A549 (cell line): Measurements from ENCODE around the gene JAKMIP1. TPM values are rescaled to one million over a fixed set of nuclear protein-coding genes. Genes with fewer than 3 reads are reported as not detected.

Source experiments
- ATAC-seq, 2 experiments: fragments of 200-7000 bp in 1 of 2; fragments of >200 bp in 1 of 2; cut with Nextera tagmentation in 1 of 2; cut with Tn5 transposase in 1 of 2; 3 replicates each; pipeline versions ENCODE4 v1.8.0 to v1.9.1; 2018 to 2020; ENCODE audit warnings: mild to moderate bottlenecking in 1 of 2, moderate library complexity in 1 of 2
- CTCF ChIA-PET: fragments of 300-600 bp; sonication (Branson Sonifier 250); formaldehyde crosslinking; extraction: SDS; loops from one replicate; lab custom pipeline; 2021; ENCODE audit warnings: antibody characterized with exemption, inconsistent platforms; lab: Yijun Ruan, JAX
- POLR2A ChIA-PET: fragments of 350-600 bp; formaldehyde crosslinking; extraction: SDS; loops from one replicate; lab custom pipeline; 2021; ENCODE audit warnings: antibody characterized with exemption, inconsistent platforms; lab: Yijun Ruan, JAX
- DNase-seq, 2 experiments: peaks; one replicate each; pipeline versions ENCODE4 v3.0.0 to v3.0.0-alpha.2; 2011 to 2016; ENCODE audit warnings: low read depth in 1 of 2, low spot score in 1 of 2
- FAIRE-seq: peaks from 2 replicates; lab custom pipeline; 2011; peaks lifted over from hg19 to GRCh38; lab: Jason Lieb, UNC
- H3K27ac ChIP-seq, 2 experiments: fragments of >200 bp; sonication (Bioruptor Twin); formaldehyde crosslinking; 3 replicates each; pipeline ENCODE4 v1.5.1; 2016 to 2017
- H3K4me1 ChIP-seq: fragments of >200 bp; sonication (Bioruptor Twin); formaldehyde crosslinking; 3 replicates; pipeline ENCODE4 v1.6.1; 2016
- H3K4me2 ChIP-seq: fragments of >200 bp; sonication (Bioruptor Twin); formaldehyde crosslinking; 3 replicates; pipeline ENCODE4 v1.6.1; 2016
- H3K4me3 ChIP-seq: fragments of >200 bp; sonication (Bioruptor Twin); formaldehyde crosslinking; 3 replicates; pipeline ENCODE4 v1.5.1; 2016
- H3K9me3 ChIP-seq: fragments of >200 bp; sonication (Bioruptor Twin); formaldehyde crosslinking; 3 replicates; pipeline ENCODE4 v1.6.1; 2016
- CHD4 ChIP-seq: fragments of 200-600 bp; sonication (generic); IDR thresholded peaks from 2 replicates; pipeline ENCODE4 v1.6.1; 2016; ENCODE audit warnings: antibody characterized with exemption, mild to moderate bottlenecking, borderline replicate concordance
- E2F6 ChIP-seq: IDR thresholded peaks from 2 replicates; pipeline ENCODE4 v1.6.1; 2012; ENCODE audit warnings: low read depth, borderline replicate concordance
- EHF ChIP-seq: fragments of 250-450 bp; sonication (Bioruptor Pico); IDR thresholded peaks from 2 replicates; pipeline ENCODE4 v1.5.0; 2020; ENCODE audit warnings: mild to moderate bottlenecking
- GATA3 ChIP-seq: IDR thresholded peaks from 2 replicates; pipeline ENCODE4 v1.6.1; 2012; ENCODE audit warnings: borderline replicate concordance
- JUN ChIP-seq, 2 experiments: fragments of >200 bp; sonication (Bioruptor Twin); formaldehyde crosslinking; IDR thresholded peaks; 2 replicates in 1 of 2; 3 replicates in 1 of 2; pipeline ENCODE4 v1.6.1; 2016 to 2017
- MYC ChIP-seq: IDR thresholded peaks from 2 replicates; pipeline ENCODE4 v1.6.1; 2012; ENCODE audit warnings: mild to moderate bottlenecking, inconsistent platforms, low read length, improper control_type of control experiment, borderline replicate concordance
- NPAS2 ChIP-seq: fragments of 250-450 bp; sonication (Bioruptor Pico); IDR thresholded peaks from 2 replicates; pipeline ENCODE4 v1.8.0; 2022; ENCODE audit warnings: mild to moderate bottlenecking, moderate library complexity, borderline replicate concordance
- NR3C1 ChIP-seq: fragments of >200 bp; sonication (Bioruptor Twin); formaldehyde crosslinking; IDR thresholded peaks from 3 replicates; pipeline ENCODE4 v1.6.1; 2017
- PHF8 ChIP-seq: fragments of 200-600 bp; sonication (generic); IDR thresholded peaks from 2 replicates; pipeline ENCODE4 v1.6.1; 2016; ENCODE audit warnings: low read depth, mild to moderate bottlenecking, antibody characterized with exemption, moderate library complexity, borderline replicate concordance
- RAD21 ChIP-seq, 2 experiments: fragments of >200 bp in 1 of 2; sonication (Bioruptor Twin) in 1 of 2; formaldehyde crosslinking in 1 of 2; IDR thresholded peaks in 1 of 2; conservative IDR thresholded peaks in 1 of 2; 2 replicates in 1 of 2; 3 replicates in 1 of 2; pipeline ENCODE4 v1.6.1; 2012 to 2018; ENCODE audit warnings: inconsistent platforms in 1 of 2
- RARB ChIP-seq: fragments of 250-450 bp; sonication (Bioruptor Pico); IDR thresholded peaks from 2 replicates; pipeline ENCODE4 v1.8.0; 2021; ENCODE audit warnings: mild to moderate bottlenecking, moderate library complexity
- RCOR1 ChIP-seq: fragments of 150-350 bp; IDR thresholded peaks from 2 replicates; pipeline ENCODE4 v1.6.1; 2014; ENCODE audit warnings: antibody characterized with exemption, low read length, low read depth
- RFX5 ChIP-seq: fragments of 450-650 bp; IDR thresholded peaks from 2 replicates; pipeline ENCODE4 v1.7.1; 2014; ENCODE audit warnings: antibody characterized with exemption, mild to moderate bottlenecking, moderate library complexity
- RNF2 ChIP-seq: fragments of 200-600 bp; sonication (generic); IDR thresholded peaks from 2 replicates; pipeline ENCODE4 v1.6.1; 2016; ENCODE audit warnings: low read depth, mild to moderate bottlenecking, antibody characterized with exemption, moderate library complexity, borderline replicate concordance
- SMC3 ChIP-seq: fragments of >200 bp; sonication (Bioruptor Twin); formaldehyde crosslinking; IDR thresholded peaks from 3 replicates; pipeline ENCODE4 v1.6.1; 2018; ENCODE audit warnings: inconsistent platforms
- TFCP2L1 ChIP-seq: fragments of 250-450 bp; sonication (Bioruptor Pico); IDR thresholded peaks from 2 replicates; pipeline ENCODE4 v1.5.0; 2021; ENCODE audit warnings: mild to moderate bottlenecking
- ZFP36 ChIP-seq: fragments of 450-650 bp; IDR thresholded peaks from 2 replicates; pipeline ENCODE4 v1.6.1; 2014; ENCODE audit warnings: borderline replicate concordance; ENCODE audit not compliant: partially characterized antibody
- ZNF302 ChIP-seq: fragments of 250-450 bp; sonication (Bioruptor Pico); IDR thresholded peaks from 2 replicates; pipeline ENCODE4 v1.9.0; 2021; ENCODE audit warnings: inconsistent platforms, mild to moderate bottlenecking, moderate library complexity
- ZSCAN20 ChIP-seq: fragments of 250-450 bp; sonication (Bioruptor Pico); IDR thresholded peaks from 2 replicates; pipeline ENCODE4 v1.8.0; 2022; ENCODE audit warnings: mild to moderate bottlenecking, moderate library complexity
- WGBS: methylation state at CpG from one replicate; pipeline ENCODE4 v1.1.6; 2017; ENCODE audit errors: missing lambda C conversion rate; 5-methylcytosine and 5-hydroxymethylcytosine counted together
- polyA plus RNA-seq, 4 experiments: library from polyadenylated mRNA; depleted of rRNA in 3 of 4; stranded (reverse); fragments of >200 nt; fragmentation: RNase III in 1 of 4; extraction: RNeasy Plus Mini Kit Qiagen cat#74134 plus additional on column Dnase treatment in 1 of 4; gene quantifications; 2 replicates in 3 of 4; 3 replicates in 1 of 4; pipeline ENCODE4 v1.2.3, GENCODE V29; 2011 to 2017
- TF ChIP-seq, protein P1 (sequence below): fragments of >200 bp; sonication (Bioruptor Twin); formaldehyde crosslinking; IDR thresholded peaks from 2 replicates; pipeline ENCODE4 v1.6.1; 2016
- TF ChIP-seq, protein P2 (sequence below): fragments of 450-650 bp; IDR thresholded peaks from 2 replicates; pipeline ENCODE4 v1.6.1; 2014; ENCODE audit warnings: antibody characterized with exemption
- TF ChIP-seq, protein P3 (sequence below): IDR thresholded peaks from 2 replicates; pipeline ENCODE4 v1.6.1; 2012

The JAKMIP1 gene
- polyA plus RNA-seq, 2 of the 4 experiments (the other 2 are of a cell fraction) = not detected

- Histone ChIP-seq H3K4me2 (no peak overlapping the region), H3K27ac (no peak overlapping the region), H3K9me3 (no peaks in the 10 kb centered on the region), H3K4me1 (no peaks in the 10 kb centered on the region), H3K4me3 (no peak overlapping the region)
- 18% methylated on average over 8 of the region's 10 CpGs for WGBS
- no peak for FAIRE-seq
- ATAC-seq = no peak
- no peak for DNase-seq
- CTCF ChIA-PET = no interaction called here
- TF ChIP-seq RARB (CRISPR knock-in tag) = no peak
- TF ChIP-seq JUN (IDR thresholded peaks at IDR 0.05) = no peak
- TF ChIP-seq, protein P1, sequence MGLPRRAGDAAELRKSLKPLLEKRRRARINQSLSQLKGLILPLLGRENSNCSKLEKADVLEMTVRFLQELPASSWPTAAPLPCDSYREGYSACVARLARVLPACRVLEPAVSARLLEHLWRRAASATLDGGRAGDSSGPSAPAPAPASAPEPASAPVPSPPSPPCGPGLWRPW = no peak
- no peak for TF ChIP-seq GATA3
- TF ChIP-seq, protein P2, sequence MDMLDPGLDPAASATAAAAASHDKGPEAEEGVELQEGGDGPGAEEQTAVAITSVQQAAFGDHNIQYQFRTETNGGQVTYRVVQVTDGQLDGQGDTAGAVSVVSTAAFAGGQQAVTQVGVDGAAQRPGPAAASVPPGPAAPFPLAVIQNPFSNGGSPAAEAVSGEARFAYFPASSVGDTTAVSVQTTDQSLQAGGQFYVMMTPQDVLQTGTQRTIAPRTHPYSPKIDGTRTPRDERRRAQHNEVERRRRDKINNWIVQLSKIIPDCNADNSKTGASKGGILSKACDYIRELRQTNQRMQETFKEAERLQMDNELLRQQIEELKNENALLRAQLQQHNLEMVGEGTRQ = no peak
- POLR2A ChIA-PET = no interaction called here
These were observed 38.4 kb downstream of the JAKMIP1 start for GRCh38 chr4:6161921-6162464.

- ATAC-seq (no peak), FAIRE-seq (no peak), DNase-seq (no peak)
- Histone ChIP-seq H3K9me3 (no peaks in the 10 kb centered on the region), H3K27ac (no peak overlapping the region), H3K4me1 (no peaks in the 10 kb centered on the region), H3K4me2 (no peak overlapping the region), H3K4me3 (no peak overlapping the region)
- WGBS = 55% methylated on average over 12 of the region's 12 CpGs
- ChIA-PET POLR2A (no interaction called here), CTCF (no interaction called here)
- TF ChIP-seq RFX5 (no peak), MYC (no peak), ZSCAN20 (no peak)
These were observed 39.8 kb downstream of the JAKMIP1 start for GRCh38 chr4:6160536-6160935.

GRCh38 chr4:6157926-6158325 lies 42.4 kb downstream of the JAKMIP1 start:
- FAIRE-seq (no peak), ATAC-seq (no peak)
- POLR2A ChIA-PET = no interaction called here
- H3K4me3 ChIP-seq = no peak overlapping the region
- TF ChIP-seq GATA3 (no peak), NR3C1 (no peak), EHF (CRISPR knock-in tag) (no peak), JUN (IDR thresholded peaks at IDR 0.05) (no peak), SMC3 (no peak), RNF2 (no peak), TFCP2L1 (no peak), CHD4 (no peak), RCOR1 (no peak), RAD21 (conservative IDR thresholded peaks at IDR 0.05 in 1 of 2, IDR thresholded peaks at IDR 0.05 in 1 of 2) (no peak), PHF8 (no peak), NPAS2 (CRISPR knock-in tag) (no peak), E2F6 (no peak), ZFP36 (no peak), ZNF302 (CRISPR knock-in tag) (no peak)
- TF ChIP-seq, protein P3, sequence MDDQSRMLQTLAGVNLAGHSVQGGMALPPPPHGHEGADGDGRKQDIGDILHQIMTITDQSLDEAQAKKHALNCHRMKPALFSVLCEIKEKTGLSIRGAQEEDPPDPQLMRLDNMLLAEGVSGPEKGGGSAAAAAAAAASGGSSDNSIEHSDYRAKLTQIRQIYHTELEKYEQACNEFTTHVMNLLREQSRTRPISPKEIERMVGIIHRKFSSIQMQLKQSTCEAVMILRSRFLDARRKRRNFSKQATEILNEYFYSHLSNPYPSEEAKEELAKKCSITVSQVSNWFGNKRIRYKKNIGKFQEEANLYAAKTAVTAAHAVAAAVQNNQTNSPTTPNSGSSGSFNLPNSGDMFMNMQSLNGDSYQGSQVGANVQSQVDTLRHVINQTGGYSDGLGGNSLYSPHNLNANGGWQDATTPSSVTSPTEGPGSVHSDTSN = no peak
- TF ChIP-seq, protein P1 = no peak
- TF ChIP-seq, all 56 proteins: peak for 0
- Histone ChIP-seq H3K9me3 (no peaks in the 10 kb centered on the region), H3K27ac (no peak overlapping the region), H3K4me2 (no peak overlapping the region), H3K4me1 (no peaks in the 10 kb centered on the region)
- CTCF ChIA-PET = interaction anchor here (1.2 kb wide), 1 partner anchor 8 kb away, joined by 3 read pairs; no protein-coding TSS in a partner anchor
- DNase-seq = no peak
- WGBS = 13% methylated on average over 5 of the region's 9 CpGs
